Fibroblast of villous mesenchyme (primary cell): ENCODE measurements around the gene KDM4D. TPM values are rescaled to one million over a fixed set of nuclear protein-coding genes. Genes with fewer than 3 reads are reported as not detected.

Experiments
- DNase-seq: peaks from one replicate; pipeline ENCODE4 v3.0.0-alpha.2; 2010; ENCODE audit warnings: low read depth
- H3K4me3 ChIP-seq: 2 replicates; pipeline ENCODE4 v1.5.1; 2011; ENCODE audit warnings: low read depth, mild to moderate bottlenecking, low read length
- total RNA-seq: library from RNA; depleted of rRNA; stranded (reverse); fragments of >200 nt; gene quantifications from 2 replicates; pipeline ENCODE4 v1.2.3, GENCODE V29; 2012
- TF ChIP-seq, protein P1 (sequence below): IDR thresholded peaks from 2 replicates; pipeline ENCODE4 v1.5.1; 2012; ENCODE audit warnings: low read depth, mild to moderate bottlenecking, low read length; ENCODE audit not compliant: insufficient read depth

KDM4D gene
- total RNA-seq, 1 donor = 1.3 TPM

DNA sequence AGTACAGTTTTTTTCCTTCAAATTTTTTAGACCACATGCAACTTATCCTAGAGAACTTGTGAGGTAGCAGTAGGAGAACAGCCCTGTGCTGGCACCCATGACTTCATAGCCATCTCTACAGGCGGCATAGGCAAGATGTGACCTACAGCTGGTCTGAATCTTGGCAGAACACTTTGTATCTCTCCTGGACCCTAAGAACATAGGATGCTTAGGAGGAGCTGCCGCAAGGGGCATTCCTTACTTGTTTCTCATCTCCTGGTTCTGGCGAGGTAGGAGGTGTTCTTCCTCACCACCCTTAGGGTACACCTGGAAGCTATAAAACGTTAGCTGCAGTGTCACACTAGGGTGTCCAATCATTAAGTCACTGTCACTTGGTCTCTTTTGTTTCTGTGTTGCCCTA lies 16.5 kb upstream of the KDM4D start:
- TF ChIP-seq, protein P1, sequence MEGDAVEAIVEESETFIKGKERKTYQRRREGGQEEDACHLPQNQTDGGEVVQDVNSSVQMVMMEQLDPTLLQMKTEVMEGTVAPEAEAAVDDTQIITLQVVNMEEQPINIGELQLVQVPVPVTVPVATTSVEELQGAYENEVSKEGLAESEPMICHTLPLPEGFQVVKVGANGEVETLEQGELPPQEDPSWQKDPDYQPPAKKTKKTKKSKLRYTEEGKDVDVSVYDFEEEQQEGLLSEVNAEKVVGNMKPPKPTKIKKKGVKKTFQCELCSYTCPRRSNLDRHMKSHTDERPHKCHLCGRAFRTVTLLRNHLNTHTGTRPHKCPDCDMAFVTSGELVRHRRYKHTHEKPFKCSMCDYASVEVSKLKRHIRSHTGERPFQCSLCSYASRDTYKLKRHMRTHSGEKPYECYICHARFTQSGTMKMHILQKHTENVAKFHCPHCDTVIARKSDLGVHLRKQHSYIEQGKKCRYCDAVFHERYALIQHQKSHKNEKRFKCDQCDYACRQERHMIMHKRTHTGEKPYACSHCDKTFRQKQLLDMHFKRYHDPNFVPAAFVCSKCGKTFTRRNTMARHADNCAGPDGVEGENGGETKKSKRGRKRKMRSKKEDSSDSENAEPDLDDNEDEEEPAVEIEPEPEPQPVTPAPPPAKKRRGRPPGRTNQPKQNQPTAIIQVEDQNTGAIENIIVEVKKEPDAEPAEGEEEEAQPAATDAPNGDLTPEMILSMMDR = no peak
- H3K4me3 ChIP-seq = no peak overlapping the region
- DNase-seq = no peak

DNA sequence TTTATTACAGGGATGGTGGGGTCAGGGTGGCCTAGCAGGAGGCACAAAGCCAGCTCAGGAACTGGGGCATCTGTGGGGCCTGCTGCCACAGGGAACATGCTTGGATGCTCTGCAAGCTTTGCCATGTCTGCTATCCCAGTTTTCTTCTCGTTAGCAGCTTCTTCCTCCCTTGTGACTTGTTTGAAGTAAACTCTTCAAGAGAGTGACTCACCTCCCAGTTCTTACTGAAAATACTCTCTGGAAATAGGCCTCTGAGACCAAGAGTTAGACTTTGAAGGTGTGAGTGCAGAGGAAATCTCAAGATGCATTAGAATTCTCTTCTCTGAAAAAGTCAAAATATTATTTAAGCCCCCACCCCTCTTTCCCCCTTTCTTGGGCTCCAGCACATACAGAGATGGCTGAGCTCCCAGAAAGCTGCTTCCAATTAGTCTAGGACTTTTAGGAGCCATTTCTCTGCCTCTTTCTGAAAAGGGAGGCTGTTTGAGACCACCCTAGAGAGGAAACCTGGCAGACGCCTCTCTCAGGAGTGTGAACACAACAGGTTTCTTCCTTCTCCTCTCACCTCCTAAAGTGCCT lies 15.3 kb upstream of the KDM4D start:
- TF ChIP-seq, protein P1 = no peak
- DNase-seq = peak; percentile 62

DNA sequence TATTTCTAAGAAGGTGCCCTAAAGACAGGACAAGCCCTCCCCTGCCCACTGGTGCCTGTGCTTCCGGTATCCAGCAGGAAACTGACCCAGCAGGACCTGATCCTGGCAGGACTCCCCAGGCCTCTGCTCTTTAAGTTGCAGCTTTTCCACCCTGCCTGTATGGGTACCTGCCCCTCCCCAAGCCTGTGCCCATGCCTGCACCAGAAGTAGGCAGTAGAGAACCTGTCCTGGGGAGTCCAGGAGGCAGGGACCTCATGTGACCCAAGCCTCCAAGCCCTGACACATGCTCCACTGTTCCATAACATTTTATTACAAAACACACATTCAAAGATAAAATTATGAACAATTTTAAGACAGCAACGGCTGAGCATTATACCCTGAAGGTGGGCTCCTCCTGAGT lies 14.3 kb upstream of the KDM4D start:
- H3K4me3 ChIP-seq = no peak overlapping the region
- TF ChIP-seq, protein P1 = no peak
- no peak for DNase-seq

More for the DNA sequence above, 15.3 kb upstream of the KDM4D start:
- no peak overlapping the region for H3K4me3 ChIP-seq

DNA sequence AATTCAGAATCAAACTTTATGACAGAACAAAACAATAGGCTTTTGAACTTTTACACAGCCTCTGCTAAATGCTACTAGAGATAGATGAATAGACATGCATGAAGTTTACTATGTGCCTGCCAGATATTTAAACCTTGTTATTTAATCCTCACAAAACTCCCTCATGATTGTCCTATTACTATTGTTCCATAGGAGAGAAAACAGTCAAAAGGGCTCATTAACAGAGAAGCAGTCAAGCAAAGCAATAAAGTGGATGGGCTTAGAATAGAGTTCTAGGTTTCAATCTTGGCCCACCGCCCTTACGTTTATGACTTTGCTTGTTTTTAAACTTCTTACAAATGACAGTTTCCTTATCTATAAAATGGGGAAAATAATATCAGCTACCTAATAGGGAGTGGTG lies 13.0 kb upstream of the KDM4D start:
- DNase-seq = no peak
- TF ChIP-seq, protein P1 = no peak
- H3K4me3 ChIP-seq = no peak overlapping the region

DNA sequence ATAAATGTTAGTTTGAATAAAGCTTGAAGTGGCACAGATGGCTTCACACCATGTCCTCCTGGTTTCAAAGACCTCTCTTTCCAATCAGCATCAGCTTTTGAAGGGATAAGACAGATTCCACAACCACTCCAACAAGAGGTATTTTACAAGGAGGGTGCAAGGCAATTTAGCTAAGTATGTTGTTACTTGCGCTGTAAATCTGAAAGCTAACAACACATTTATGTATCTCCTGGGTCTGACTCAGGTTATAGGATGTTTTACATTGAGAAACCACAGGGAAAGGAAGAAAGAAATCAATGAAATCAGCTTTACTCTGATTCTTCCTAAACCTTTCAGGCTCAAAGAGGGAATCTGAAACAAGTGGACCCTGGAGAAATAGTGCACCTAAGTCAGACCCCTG lies 12.3 kb upstream of the KDM4D start:
- TF ChIP-seq, protein P1 = no peak
- no peak for DNase-seq
- H3K4me3 ChIP-seq = no peak overlapping the region

DNA sequence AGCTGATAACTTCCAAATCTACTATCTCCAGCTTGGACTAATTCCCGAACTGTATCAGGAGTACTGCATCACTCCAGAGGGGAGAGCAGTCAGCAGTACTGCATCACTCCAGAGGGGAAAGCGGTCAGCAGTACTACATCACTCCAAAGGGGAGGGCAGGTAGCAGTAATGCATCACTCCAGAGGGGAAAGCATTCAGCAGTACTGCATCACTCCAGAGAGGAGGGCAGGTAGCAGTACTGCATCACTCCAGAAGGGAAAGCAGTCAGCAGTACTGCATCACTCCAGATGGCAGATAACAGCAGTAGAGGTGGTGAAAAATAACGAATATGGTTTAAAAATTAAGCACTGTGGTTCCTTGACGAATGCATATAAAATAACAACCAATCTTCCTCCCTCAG lies 8.6 kb upstream of the KDM4D start:
- TF ChIP-seq, protein P1 = no peak
- H3K4me3 ChIP-seq = no peak overlapping the region
- no peak for DNase-seq

DNA sequence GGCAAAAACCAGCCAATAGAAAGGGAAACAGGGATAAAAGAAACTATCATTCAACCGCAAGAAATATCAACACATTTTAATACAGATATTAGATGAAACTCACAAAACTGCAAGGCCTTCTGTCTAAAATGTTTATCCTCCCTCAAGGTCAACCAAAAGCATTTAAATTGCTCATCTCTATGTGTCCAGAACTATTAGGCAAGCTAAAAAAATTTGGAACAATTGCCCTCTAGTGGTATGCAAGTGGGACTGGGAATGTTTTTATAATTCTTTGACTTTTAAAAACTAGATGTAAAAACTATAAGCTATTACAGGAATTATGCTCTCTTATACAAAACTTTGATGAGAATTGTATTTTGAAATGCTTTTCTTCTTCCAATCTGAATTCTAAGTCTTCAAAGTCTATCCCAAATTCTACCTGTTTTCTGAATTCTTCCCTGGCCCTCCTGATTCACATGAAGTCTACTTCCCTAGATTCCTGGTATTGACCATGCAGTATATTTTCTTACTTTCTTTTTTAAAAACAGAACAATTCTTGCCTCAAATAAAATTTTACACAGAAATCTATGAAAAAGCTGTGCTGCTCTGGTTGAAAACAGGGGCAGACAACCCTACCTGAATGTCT lies 5.1 kb upstream of the KDM4D start:
- peak; percentile 66 for DNase-seq
- TF ChIP-seq, protein P1 = peak; percentile 67
- no peak overlapping the region for H3K4me3 ChIP-seq
